Omental fat pad (tissue), 4 donors: ENCODE measurements around the gene FNBP1. TPM values are rescaled to one million over a fixed set of nuclear protein-coding genes. Genes with fewer than 3 reads are reported as not detected.
A peak's percentile ranks its signal among the peaks of the same experiment; 100 is the strongest.
"Not testable (repeated sequence)": the region's sequence is repeated elsewhere in the genome, so short reads cannot be mapped to it uniquely, and the experiment has no call there.

ENCODE experiments used
- ATAC-seq: fragments of 150-250 bp; one replicate; pipeline ENCODE4 v1.9.1; 2016; ENCODE audit warnings: mild to moderate bottlenecking, moderate library complexity; ENCODE audit not compliant: low FRiP score
- DNase-seq: peaks from one replicate; pipeline ENCODE4 v3.0.0-alpha.2; 2019; ENCODE audit warnings: low spot score
- total RNA-seq, 4 donors: library from RNA; depleted of rRNA; stranded (reverse); fragments of >200 nt; gene quantifications; one replicate each; pipeline ENCODE4 v1.1.0, GENCODE V29; 2016
- TF ChIP-seq, protein P1 (sequence below), 3 donors: fragments of 450-650 bp; IDR thresholded peaks; one replicate each; pipeline ENCODE4 v1.5.1; 2016 to 2017; ENCODE audit warnings: antibody characterized with exemption in 3 of 3, mild to moderate bottlenecking in 3 of 3, moderate library complexity in 2 of 3

Gene FNBP1
- total RNA-seq, 4 donors from 2014 or later = 38.7 to 53.4 (median 45.9) TPM

DNA sequence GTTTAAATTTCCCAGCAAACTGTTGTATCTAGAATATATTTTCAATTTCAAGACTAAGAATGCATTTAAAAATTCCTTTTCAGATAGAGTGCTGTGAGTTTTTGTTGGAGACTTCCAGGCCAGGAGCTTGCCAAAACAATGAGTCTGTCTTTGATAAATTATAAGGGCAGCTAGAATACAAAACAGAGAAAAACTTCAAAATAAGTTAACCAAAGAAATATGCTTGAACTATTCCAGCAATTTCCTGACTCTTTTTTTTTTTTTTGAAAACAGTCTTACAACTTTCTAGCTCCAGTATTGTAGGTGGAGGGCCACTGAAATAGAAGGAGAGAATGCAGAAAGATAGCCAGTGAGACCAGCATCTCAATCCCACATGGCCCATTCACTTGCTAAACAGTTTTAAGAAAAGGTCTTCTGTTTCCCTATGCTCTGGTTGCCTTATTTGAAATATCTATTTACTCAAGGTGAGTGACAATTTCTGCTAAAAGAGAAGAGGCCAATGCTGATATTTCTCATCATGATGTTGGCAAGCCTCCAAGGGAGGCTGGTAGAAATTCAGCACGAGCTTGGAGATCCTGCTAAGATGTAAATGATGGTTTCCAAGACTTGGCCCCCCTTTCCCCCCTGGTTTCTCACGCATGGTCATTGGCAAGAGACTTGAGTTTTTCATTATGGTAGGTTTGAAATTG, 104.6 kb downstream of the FNBP1 start:
- peak; percentile 29 for ATAC-seq
- TF ChIP-seq, protein P1, sequence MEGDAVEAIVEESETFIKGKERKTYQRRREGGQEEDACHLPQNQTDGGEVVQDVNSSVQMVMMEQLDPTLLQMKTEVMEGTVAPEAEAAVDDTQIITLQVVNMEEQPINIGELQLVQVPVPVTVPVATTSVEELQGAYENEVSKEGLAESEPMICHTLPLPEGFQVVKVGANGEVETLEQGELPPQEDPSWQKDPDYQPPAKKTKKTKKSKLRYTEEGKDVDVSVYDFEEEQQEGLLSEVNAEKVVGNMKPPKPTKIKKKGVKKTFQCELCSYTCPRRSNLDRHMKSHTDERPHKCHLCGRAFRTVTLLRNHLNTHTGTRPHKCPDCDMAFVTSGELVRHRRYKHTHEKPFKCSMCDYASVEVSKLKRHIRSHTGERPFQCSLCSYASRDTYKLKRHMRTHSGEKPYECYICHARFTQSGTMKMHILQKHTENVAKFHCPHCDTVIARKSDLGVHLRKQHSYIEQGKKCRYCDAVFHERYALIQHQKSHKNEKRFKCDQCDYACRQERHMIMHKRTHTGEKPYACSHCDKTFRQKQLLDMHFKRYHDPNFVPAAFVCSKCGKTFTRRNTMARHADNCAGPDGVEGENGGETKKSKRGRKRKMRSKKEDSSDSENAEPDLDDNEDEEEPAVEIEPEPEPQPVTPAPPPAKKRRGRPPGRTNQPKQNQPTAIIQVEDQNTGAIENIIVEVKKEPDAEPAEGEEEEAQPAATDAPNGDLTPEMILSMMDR (IDR thresholded peaks at IDR 0.05) = no peak
- DNase-seq = no peak

DNA sequence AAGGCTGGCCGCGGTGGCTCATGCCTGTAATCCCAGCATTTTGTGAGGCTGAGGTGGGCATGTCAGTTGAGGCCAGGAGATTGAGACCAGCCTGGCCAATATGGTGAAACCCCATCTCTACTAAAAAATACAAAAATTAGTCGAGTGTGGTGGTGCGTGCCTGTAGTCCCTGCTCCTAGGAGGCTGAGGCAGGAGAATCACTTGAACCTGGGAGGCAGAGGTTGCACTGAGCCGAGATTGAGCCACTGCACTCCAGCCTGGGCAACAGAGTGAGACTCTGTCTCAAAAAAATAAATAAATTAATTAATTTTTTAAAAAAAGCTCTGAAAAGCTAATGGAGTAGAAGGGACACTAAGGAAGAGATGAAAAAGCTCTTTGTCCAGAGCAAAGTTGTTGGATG, 105.1 kb downstream of the FNBP1 start:
- DNase-seq, ATAC-seq: not testable (repeated sequence)

DNA sequence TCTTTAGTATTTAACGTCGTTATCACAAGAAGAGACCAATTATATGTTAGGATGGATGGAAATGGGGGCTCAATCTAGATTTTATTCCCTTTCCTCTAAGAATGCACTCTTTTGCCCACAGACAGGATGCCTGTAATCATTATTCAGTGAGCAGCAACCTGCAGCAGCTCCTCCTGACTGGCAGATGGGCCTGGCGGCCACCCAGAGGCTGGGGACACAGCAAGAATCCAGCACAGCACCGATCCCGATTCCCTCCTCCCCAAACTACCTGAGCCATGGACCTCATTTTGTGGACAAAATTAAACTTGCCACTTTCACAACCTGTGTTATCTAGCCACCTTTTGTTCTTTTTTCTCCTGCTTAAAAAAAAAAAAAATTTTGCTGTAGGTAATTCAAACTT, 106.8 kb downstream of the FNBP1 start:
- DNase-seq (no peak), ATAC-seq (no peak)
- TF ChIP-seq, protein P1 (IDR thresholded peaks at IDR 0.05) = no peak

DNA sequence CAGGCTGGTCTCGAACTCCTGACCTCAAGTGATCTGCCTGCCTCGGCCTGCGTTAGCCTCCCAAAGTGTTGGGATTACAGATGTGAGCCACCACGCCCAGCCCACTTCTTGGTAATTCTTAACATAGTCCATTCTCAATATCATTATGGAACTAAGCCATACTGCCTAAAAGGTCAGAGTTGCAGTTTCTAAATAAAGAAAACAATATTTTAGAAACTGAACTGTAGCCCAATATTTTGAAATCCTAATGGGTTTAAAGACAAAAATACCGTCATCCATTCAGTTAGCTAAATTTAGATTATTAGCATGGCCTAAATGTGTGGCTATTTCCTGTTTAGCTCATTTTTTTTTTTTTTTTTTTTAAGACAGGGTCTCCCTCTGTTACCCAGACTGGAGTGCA, 108.2 kb downstream of the FNBP1 start:
- no peak for DNase-seq
- TF ChIP-seq, protein P1 (IDR thresholded peaks at IDR 0.05) = no peak
- ATAC-seq = no peak

DNA sequence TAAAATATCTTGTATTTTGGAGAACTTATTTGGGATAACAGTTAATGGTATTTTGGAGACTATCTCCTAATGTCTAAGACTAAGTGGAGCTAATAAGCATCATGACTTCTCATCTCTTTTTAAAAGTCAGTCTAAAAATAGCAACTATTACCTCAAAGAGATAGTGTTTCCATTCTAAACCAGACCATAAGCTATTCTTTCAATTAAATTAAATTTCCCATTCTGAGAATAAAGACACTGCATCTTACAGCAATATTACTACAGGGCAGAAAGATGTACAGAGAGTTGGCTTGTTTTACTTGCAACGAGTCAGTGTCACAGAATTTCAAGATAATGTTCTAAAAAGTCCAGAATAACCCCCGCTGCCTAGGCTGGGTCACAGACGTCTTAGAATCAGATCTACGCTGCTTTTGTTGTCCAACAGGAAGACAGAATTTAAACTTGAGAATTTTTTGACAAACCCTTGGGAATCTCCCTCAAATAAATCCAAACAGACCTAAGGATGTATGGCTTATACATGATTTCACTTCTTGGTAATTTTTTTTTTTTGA, 108.9 kb downstream of the FNBP1 start:
- no peak for ATAC-seq
- no peak for DNase-seq
- TF ChIP-seq, protein P1 (IDR thresholded peaks at IDR 0.05) = no peak

DNA sequence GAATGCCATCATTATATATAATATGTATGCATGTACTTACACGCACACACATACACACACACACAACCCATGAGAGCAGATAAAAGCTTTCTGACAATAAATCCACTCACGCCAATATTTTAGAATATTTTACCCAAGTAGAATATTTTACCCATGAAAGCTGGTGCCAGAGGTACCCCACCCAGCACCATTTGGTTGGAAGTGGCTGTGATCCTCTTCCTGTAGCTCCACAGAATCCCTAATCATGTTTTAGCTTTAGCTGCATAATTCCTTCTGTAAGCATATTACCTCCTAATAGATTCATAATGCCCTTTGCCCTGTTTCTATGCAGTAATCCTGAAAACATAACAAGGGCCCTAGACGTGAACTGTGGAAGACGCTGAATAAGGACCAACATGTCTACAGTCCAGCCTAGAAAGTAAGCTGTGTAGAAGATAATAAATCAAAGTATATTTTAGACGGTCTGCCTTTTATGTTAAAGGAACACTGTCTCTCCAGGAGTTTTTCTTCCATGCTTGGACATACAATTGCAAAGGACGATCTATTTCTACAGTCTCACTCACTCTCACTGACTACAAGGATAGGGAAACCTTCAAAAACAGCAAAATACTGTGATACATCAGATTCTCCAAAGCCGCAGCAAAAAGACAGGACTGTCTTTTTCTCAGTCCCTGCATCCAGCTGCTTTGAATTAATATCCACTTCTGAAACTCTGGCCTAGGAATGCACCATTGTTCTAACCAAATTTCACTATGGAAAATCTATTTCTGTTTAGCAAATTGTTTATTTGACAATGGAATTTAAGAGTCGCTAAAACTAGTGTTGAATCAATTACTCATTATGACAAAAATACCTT, 109.6 kb downstream of the FNBP1 start:
- DNase-seq (no peak), ATAC-seq (no peak)
- TF ChIP-seq, protein P1 (IDR thresholded peaks at IDR 0.05) = no peak

DNA sequence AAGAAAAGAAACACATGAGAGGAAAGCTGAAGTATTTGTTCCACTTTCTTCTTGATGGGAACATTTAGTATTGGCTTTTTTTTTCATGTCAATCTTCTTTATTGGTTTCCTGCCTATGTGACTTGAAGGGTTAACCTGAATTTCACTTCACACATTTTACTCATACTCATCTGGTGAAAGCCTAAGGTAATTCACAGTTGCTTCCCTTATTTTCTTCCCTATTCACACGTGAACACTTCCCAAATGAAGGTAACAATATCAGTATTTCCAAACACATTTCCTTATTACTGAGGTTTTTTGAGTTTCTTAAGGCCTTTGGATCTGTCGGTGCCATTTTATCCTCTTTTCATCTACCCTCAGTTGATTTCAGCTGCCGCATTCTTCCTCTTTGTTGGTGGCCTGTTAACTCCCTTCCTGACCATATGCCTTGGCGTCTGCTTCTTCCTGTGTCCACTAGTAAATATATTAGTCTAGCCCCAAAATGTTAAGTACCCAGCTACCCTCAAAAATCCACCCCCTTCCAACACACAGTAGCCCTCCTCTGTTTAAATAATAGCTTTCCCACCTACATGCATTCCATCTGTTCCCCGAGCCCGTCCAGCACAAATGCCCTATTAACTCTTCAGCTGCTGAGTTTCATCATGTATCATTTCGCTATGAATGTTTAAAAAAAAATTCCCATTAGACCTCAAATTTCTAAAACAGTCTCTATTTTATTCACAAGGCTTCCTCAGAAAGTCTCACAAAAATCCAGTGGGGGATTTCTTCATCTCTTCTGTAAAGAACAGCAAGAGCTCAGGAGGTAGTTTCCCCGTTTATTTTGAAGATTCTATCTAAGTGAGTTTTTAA, 110.5 kb downstream of the FNBP1 start:
- no peak for ATAC-seq
- no peak for DNase-seq
- TF ChIP-seq, protein P1 (IDR thresholded peaks at IDR 0.05) = no peak
